COLO829 (cell line): Measurements from ENCODE around the gene ICAM5.

Experiments
- DNase-seq: peaks from one replicate; pipeline ENCODE4 v3.0.0; 2012; ENCODE audit warnings: low spot score

The ICAM5 gene

DNA sequence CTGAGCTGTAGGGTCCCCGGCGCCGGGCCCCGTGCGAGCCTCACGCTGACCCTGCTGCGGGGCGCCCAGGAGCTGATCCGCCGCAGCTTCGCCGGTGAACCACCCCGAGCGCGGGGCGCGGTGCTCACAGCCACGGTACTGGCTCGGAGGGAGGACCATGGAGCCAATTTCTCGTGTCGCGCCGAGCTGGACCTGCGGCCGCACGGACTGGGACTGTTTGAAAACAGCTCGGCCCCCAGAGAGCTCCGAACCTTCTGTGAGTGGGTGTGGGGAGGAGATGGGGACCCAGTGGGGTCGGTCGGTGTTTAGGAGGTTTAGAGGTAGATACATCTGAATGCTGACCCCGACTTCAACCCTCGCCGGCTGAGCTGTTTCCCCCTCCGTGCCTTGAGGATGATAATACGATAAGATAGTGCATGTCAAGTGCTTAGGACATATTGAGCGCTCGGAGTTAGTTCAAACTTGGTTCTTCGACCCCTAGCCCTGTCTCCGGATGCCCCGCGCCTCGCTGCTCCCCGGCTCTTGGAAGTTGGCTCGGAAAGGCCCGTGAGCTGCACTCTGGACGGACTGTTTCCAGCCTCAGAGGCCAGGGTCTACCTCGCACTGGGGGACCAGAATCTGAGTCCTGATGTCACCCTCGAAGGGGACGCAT lies 1.9 kb downstream of the ICAM5 start:
- DNase-seq = no peak

DNA sequence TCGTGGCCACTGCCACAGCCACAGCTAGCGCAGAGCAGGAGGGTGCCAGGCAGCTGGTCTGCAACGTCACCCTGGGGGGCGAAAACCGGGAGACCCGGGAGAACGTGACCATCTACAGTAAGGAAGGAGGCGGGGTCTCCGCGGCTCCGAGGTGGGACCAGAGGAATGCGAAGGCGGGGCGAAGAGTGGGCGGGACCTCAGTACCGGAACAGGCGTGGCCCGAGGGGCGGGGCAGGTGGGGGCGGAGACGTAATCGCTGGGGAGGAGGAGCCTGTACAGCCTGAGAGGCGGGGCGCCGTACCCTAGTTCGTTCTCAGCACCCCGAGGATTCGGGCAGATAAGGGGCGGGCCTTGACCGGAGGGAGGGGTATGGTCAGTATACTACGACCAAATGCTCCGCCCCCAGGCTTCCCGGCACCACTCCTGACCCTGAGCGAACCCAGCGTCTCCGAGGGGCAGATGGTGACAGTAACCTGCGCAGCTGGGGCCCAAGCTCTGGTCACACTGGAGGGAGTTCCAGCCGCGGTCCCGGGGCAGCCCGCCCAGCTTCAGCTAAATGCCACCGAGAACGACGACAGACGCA lies 2.5 kb downstream of the ICAM5 start:
- peak; percentile 84 for DNase-seq

DNA sequence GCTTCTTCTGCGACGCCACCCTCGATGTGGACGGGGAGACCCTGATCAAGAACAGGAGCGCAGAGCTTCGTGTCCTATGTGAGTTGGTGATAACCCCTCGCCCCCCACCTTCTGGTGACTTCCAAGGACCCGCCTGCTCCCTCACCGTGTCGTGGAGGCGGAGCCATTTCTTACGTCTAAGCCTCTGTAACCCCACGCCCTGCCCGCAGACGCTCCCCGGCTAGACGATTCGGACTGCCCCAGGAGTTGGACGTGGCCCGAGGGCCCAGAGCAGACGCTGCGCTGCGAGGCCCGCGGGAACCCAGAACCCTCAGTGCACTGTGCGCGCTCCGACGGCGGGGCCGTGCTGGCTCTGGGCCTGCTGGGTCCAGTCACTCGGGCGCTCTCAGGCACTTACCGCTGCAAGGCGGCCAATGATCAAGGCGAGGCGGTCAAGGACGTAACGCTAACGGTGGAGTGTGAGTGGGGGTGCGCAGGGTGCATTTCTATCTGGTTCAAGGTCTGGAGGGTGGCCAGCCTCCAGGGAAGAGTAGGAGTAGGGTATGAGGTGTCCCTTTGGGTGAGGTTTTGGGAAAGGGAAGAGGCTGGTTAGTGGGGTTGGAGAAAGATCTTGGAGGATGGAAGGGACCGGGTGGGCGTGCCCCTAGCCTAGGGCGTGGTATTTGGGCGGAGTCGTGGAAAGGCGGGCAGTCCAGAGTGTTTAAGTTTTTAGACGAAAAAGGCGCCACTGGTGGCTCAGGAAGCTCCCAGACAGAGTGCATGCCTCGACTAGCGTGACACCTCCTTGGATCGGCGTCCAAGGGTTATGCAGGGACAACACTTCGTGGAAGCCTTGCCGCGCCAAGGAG lies 3.3 kb downstream of the ICAM5 start:
- DNase-seq = no peak

DNA sequence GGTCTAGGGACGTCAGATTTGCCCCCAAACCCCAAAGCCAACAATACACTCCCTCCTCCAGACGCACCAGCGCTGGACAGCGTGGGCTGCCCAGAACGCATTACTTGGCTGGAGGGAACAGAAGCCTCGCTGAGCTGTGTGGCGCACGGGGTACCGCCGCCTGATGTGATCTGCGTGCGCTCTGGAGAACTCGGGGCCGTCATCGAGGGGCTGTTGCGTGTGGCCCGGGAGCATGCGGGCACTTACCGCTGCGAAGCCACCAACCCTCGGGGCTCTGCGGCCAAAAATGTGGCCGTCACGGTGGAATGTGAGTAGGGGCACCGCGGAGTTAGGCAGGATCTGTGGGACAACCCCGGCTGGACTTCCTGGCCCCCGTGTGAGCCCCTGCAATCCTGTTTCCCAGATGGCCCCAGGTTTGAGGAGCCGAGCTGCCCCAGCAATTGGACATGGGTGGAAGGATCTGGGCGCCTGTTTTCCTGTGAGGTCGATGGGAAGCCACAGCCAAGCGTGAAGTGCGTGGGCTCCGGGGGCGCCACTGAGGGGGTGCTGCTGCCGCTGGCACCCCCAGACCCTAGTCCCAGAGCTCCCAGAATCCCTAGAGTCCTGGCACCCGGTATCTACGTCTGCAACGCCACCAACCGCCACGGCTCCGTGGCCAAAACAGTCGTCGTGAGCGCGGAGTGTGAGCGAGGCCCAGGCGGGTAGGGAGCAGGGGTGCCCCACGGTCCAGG lies 4.0 kb downstream of the ICAM5 start:
- no peak for DNase-seq

DNA sequence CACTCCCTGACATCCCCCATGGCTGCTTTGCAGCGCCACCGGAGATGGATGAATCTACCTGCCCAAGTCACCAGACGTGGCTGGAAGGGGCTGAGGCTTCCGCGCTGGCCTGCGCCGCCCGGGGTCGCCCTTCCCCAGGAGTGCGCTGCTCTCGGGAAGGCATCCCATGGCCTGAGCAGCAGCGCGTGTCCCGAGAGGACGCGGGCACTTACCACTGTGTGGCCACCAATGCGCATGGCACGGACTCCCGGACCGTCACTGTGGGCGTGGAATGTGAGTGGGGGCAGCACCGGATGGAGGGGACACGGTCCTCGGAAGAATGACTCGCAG lies 4.6 kb downstream of the ICAM5 start:
- no peak for DNase-seq

DNA sequence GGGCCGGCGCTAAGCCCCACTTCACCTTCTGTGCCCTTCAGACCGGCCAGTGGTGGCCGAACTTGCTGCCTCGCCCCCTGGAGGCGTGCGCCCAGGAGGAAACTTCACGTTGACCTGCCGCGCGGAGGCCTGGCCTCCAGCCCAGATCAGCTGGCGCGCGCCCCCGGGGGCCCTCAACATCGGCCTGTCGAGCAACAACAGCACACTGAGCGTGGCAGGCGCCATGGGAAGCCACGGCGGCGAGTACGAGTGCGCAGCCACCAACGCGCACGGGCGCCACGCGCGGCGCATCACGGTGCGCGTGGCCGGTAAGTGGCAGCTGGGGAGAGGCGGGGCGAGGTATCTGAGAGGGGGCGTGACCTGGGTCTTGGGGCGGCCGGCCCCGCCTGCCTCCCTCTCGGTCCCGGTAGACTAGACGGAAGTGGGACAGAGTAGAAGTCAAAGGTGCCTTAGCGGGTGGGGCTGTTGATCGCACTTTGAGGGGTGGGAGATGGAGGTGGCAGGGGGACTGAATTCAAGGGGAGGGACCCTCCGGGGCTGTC lies 5.6 kb downstream of the ICAM5 start:
- DNase-seq = no peak

DNA sequence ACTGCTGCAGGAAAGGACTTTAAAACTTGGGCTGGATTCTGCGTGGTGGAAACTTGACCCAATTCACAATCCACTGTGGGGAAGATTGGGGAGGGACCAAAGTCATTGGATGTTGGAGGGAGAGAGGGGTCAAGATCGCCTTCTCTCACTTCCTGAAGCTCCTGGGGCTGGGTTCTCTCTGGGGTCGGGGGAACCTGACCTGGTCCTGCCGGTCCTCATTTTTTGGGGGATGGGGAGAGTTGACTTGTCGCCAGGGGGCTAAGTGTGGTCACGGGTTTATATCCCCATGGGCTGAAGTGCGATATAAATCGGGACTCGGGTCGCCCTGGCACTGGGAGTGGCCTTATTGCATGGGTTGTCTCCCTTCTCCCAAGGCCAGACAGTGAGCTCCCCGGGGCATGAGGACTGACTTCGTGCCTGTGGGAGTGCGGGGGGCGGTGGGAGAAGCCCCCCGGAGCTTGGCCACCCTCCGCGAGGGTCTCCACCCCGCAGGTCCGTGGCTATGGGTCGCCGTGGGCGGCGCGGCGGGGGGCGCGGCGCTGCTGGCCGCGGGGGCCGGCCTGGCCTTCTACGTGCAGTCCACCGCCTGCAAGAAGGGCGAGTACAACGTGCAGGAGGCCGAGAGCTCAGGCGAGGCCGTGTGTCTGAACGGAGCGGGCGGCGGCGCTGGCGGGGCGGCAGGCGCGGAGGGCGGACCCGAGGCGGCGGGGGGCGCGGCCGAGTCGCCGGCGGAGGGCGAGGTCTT lies 6.3 kb downstream of the ICAM5 start:
- no peak for DNase-seq

DNA sequence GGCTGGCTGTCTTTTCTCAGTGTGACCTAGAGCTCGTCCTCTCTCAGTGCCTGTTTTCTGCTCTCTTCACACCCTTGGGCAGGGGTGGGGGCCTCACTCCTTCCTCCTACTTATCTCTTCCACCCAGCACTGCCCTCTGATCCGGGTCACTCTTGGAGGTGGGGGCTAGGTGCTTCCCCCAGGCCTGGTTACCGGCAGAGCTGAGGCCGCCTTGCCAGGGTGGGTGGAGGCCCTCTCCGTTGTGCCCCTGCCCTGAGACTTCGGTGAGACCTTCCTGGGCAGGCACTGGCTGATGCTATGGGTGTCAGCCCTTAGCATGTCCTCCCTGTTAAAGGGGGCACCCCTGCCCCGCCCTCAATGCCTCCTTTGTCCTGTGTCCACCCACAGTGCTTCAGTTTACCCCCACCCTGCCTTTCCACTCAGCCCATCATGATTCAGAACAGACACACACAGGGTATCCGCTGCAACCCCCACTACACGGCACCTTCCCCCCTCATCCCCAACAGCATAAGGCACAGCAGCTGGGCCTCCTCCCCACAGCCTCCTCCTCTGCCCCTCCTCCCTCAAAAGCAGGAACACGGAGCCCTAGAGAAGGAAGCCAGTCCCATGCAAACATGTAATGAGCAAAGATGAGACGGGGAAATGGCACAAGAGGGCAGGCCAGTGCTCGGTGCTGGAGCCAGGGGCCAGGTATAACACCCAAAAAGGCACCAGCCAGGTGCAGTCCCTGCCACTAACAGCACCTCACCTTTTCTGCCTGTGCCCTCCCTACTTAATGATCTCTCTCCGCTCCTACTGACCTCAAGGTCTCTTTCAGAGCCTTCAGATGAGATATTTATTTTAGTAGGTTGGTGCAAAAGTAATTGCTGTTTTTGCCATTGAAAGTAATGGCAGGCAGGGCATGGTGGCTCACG lies 10.1 kb downstream of the ICAM5 start:
- no peak for DNase-seq

DNA sequence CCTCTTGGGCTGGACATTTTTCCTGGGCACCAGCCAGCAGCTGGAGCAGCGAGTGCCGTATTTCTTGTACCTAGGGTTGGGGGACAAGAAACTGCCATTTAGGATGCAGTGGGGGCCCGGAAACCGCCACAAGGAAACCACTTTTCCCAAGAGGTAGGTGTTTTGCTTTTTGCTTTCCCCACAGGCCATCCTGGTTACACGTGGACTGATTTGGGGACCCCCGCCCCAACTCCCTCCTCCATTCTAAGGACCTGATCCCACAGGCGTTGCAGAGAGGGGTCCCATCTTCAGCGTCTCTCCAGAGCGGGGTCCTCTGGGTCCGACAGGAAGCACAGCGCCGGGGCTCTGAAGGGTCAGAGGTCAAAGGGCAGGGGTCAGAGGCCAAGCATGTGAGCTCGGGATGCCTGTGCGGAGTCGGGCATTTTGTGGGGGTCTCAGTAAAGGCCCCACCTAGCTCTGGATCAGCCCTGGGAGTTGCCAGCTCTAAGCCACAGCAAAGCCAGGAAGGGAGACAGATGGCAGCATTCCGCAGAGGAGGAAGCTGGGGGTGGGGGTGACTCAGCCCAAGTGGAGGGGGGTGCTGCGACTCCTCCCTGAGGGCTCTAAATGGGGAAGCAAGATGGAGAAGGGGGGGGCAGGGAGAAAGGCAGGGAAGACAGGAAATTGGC lies 15.5 kb downstream of the ICAM5 start:
- DNase-seq = no peak

DNA sequence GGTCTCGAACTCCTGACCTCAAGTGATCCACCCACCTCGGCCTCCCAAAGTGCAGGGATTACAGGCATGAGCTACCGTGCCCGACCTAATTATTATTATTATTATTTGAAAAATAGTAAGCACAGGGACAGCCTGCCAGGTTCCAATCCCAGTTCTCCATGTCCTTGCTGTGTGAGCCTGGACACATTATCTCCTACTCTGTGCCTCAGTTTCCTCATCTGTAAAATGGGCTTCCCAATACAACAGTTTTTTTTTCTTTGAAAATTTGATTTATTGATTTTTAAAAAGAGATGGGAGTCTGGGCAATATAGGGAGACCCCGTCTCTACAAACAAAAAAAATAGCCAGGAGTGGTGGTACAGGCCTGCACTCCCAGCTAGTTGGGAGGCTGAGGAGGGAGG lies 16.6 kb downstream of the ICAM5 start:
- no peak for DNase-seq

DNA sequence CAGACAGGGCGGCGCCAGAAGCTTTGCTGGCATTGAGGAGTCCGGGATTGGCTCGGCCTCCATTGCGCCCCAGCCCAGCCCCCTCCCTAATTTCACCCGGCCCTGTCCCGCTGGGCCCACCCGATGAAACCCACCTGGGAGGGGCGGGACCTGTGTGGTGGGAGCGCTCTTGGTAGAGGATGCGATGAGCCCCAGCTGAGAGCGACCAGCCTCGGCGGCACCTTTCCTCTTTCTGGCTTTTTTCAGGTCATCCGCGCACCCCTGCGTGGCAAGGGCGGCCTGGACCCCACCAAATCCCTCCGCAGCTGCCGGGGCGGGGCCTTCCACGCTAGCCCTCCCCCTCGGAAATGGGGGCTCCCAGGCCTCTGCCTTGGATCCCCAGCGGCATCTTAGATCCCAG lies 19.7 kb downstream of the ICAM5 start, which contains the start of gene ZGLP1:
Gene ZGLP1, minus strand, starts transcription at position 393 of the 400 bp plus-strand sequence.
- no peak for DNase-seq

DNA sequence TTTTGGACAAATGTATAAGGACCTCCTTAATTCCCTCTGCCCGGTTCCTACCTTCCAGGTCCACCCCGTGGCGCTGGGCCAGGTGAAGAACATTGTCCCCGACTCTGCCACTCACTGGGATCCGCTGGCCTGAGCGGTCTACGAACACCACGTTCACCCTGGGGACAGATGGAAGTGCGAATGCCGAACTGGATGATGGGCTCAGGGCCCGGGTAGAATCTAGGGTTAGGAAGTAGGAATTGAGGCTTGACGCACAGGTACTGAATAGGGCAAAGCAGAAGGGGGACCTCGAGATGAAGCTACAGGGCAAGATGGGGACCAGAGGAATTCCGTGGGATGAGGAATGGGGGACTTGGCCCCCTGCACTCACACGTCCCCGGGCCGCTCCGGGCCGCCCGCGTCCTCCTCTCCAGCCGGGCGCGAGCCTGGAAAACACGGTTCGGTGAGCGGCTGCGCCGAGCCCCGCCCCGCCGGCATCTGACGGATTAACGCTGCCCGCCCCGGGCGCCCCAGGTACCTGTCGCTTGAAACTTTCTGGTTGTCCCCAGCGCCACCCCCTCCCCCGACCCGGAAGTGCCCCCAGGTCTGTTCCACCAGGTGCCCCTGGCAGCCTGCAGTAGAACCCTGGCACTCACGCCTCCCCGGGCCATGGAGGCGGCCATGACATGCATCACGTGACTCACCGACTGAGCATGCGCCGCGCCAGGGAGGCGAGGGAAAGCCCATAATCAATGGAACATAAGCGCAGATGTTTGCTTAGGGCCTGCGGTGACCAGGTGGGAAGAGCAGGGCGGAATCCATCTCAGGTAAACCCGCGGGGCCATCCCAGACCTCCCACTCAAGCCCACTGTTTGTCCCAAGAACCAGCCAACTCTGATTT lies 25.8 kb downstream of the ICAM5 start, which contains the start of gene FDX2:
Gene FDX2, minus strand, starts transcription at position 681 of the 880 bp plus-strand sequence. Its CDS starts 19 bp downstream, at position 662.
- DNase-seq = peak; percentile 79

DNA sequence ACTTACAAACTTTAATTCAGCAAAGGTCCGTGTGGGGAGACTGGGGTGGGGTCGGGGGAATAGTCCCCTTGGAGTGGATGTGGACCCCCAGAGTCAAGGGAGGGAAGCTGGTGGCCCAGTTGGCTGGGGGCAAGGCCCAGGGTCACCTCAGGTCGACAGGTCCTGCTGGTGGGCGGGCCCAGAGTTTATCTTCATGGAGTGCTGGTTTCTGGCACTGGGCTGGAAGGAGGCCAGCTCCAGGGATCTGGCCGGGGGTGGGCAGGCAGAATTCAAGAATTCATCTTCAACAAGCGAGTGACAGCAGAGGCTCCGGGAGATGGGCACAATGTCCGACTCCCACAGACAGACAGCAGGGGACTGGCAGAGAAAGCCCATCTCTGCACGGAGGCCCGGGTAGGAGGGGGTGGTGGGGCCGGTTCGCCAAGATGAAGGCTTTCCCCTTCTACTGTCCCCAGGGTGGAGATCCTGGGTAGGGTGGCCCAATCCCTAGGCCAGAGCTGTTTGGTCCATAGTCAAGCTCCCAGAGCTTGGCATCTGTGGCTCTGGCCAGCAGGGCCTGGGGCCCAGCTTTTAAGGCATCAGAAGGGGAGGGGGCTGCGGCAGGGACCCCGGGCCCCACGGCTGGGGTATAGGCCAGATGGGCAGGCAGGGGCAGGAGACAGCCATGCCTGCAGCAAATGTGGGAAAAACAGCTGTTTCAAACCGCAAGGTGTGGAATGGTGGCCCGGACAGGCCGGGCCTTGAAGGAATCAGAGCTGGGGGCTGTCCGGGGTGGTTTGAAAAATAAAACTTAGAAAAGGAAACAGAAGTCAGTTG lies 26.7 kb downstream of the ICAM5 start:
- DNase-seq = no peak

DNA sequence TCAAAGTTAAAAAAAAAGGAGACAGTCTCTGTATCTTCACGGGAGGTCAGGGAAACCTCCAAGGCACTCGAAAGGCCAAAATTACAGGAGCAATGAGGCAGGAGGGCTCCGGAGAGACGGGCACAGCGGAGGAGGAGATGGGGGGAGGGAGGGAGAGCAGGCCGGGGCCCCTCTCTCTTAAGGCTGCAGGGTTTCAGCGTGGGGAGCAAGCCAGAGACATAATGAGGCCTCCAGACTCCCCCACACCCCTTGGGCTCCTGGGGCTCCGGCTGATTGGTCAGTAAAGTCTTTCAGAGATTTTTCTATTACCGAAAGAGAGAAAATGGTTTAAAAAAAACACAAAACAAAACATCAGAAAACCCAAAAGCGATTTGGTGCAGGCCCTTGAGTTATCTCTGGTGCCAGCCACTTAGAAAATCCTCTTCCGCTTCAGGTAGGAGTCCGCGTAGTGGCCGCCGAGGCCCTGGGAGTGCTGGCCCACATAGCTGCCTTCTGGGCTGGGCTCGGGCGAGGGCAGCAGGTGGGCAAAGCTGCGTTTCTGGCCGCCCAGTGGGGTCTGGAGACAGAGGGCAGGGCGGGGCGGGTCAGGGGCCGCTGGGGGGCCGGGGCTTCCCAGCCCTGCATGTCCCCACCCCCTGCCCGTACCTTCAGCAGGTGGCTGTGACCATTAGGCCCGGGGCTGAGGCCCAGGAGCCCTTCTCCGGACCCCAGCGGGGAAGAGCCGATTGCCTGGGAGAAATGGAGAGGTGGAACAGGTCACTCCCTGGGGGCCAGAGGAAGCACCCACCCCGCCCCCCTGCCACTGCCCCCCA lies 27.5 kb downstream of the ICAM5 start:
- DNase-seq = no peak

DNA sequence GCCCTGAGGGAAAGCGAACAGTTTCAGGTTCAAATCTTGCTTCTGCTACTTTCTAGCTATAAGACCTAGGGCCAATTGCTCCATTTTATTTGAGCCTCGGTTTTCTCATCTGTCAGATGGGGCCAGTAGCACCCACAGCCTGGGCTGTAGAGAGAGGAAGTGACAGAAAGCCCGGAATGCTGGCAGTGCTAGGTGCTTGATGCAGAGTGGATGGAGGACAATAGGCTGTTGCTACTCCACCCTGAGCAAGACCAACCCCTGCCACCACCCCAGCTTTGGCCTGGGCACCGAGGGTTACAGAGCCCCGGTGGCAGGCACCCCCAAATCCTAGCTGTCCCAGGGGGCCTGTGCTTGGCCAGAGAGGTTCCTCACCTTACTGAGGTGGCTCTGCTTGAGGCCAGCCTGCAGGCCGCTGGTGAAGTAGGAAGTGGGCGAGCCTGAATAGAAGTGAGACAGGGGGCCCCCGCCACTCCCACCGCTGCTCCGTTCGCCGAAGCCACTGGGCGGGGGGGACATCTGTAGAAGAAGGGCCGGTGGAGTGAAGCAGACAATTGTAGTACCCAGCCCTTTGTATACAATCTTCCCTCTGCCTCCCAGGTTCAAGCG lies 28.2 kb downstream of the ICAM5 start:
- no peak for DNase-seq

DNA sequence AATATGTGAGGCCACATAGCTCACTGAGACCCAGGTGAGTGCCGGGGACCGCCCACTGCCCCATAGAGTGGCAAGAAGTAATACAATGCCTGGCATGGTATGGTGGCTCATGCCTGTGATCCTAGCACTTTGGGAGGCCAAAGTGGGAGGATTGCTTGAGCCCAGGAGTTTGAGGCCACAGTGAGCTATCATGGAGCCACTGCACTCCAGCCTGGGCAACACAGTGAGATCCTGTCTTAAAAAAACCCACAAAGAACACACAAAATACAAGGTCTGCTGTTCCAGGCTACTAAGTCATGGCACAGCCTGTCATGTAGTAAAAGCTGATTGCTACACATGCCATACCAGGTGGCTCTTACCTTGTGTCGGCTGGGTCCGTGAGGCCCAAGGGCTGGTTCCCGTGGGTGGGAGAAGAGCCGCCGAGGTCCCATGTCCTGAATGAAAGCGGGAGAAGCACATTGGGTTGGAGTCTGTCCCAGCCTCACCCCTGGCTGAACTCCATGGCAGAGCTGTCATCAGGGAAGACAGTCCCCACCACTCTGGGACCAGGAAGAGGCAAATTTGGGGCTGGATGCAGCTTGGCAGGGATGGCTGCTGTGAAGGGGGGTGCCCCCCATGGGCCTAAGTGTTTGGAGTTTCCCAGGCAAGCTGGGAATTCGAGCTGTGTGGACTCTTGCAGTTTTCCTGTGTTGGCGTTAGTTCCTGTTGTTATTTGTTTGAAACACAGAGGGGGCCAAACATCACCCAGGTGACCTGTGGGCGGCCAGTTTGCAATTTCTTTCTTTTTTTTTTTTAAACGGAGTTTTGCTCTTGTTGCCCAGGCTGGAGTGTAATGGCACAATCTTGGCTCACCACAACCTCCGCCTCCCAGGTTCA lies 29.3 kb downstream of the ICAM5 start:
- no peak for DNase-seq
